ENCODE results near the gene CMSS1.

CMSS1 gene

GRCh38 chr3:99934975-99935797 is 117.5 kb downstream of the CMSS1 start:
- H3K4me1 ChIP-seq (ENCODE audit: control insufficient read depth, insufficient read depth, low read length) = peaks cover 40% of the 10 kb centered on the region
- no peaks in the 10 kb centered on the region for H3K27me3 ChIP-seq (ENCODE audit: control insufficient read depth, insufficient read depth, low read length)
- H3K36me3 ChIP-seq (ENCODE audit: control insufficient read depth, insufficient read depth, low read length) = no peaks in the 10 kb centered on the region
- H3K9me3 ChIP-seq (ENCODE audit: control insufficient read depth, low read length) = no peaks in the 10 kb centered on the region
- H3K9ac ChIP-seq (ENCODE audit: low read length) = peak overlapping the region; percentile 19
- no peak overlapping the region for H3K4me3 ChIP-seq (ENCODE audit: low read length)

GRCh38 chr3:99938270-99938911 is 120.7 kb downstream of the CMSS1 start:
- H3K27me3 ChIP-seq (ENCODE audit: control insufficient read depth, insufficient read depth, low read length) = no peaks in the 10 kb centered on the region
- no peaks in the 10 kb centered on the region for H3K9me3 ChIP-seq (ENCODE audit: control insufficient read depth, low read length)
- no peak overlapping the region for H3K9ac ChIP-seq (ENCODE audit: low read length)
- H3K36me3 ChIP-seq (ENCODE audit: control insufficient read depth, insufficient read depth, low read length) = no peaks in the 10 kb centered on the region
- H3K4me1 ChIP-seq (ENCODE audit: control insufficient read depth, insufficient read depth, low read length) = peaks cover 46% of the 10 kb centered on the region
- no peak overlapping the region for H3K4me3 ChIP-seq (ENCODE audit: low read length)

GRCh38 chr3:99939876-99940275 is 122.2 kb downstream of the CMSS1 start:
- peak overlapping the region; percentile 42 for H3K9ac ChIP-seq (ENCODE audit: low read length)
- H3K4me1 ChIP-seq (ENCODE audit: control insufficient read depth, insufficient read depth, low read length) = peaks cover 58% of the 10 kb centered on the region

GRCh38 chr3:99940350-99940749 is 122.7 kb downstream of the CMSS1 start:
- H3K27me3 ChIP-seq (ENCODE audit: control insufficient read depth, insufficient read depth, low read length) = no peaks in the 10 kb centered on the region
- H3K4me3 ChIP-seq (ENCODE audit: low read length) = no peak overlapping the region
- H3K4me1 ChIP-seq (ENCODE audit: control insufficient read depth, insufficient read depth, low read length) = peaks cover 59% of the 10 kb centered on the region
- H3K9ac ChIP-seq (ENCODE audit: low read length) = no peak overlapping the region
- no peaks in the 10 kb centered on the region for H3K9me3 ChIP-seq (ENCODE audit: control insufficient read depth, low read length)
- no peaks in the 10 kb centered on the region for H3K36me3 ChIP-seq (ENCODE audit: control insufficient read depth, insufficient read depth, low read length)

More at GRCh38 chr3:99939876-99940275, 122.2 kb downstream of the CMSS1 start:
- no peak overlapping the region for H3K4me3 ChIP-seq (ENCODE audit: low read length)
- H3K9me3 ChIP-seq (ENCODE audit: control insufficient read depth, low read length) = no peaks in the 10 kb centered on the region
- no peaks in the 10 kb centered on the region for H3K36me3 ChIP-seq (ENCODE audit: control insufficient read depth, insufficient read depth, low read length)
- no peaks in the 10 kb centered on the region for H3K27me3 ChIP-seq (ENCODE audit: control insufficient read depth, insufficient read depth, low read length)

- Histone ChIP-seq H3K9me3 (ENCODE audit: control insufficient read depth, low read length) (no peaks in the 10 kb centered on the region), H3K9ac (ENCODE audit: low read length) (no peak overlapping the region), H3K4me3 (ENCODE audit: low read length) (no peak overlapping the region), H3K4me1 (ENCODE audit: control insufficient read depth, insufficient read depth, low read length) (peaks cover 63% of the 10 kb centered on the region), H3K36me3 (ENCODE audit: control insufficient read depth, insufficient read depth, low read length) (no peaks in the 10 kb centered on the region), H3K27me3 (ENCODE audit: control insufficient read depth, insufficient read depth, low read length) (no peaks in the 10 kb centered on the region)
Observed at GRCh38 chr3:99941211-99941610, 123.5 kb downstream of the CMSS1 start.

- Histone ChIP-seq H3K4me1 (ENCODE audit: control insufficient read depth, insufficient read depth, low read length) (peaks cover 54% of the 10 kb centered on the region), H3K9ac (ENCODE audit: low read length) (peak overlapping the region; percentile 38), H3K36me3 (ENCODE audit: control insufficient read depth, insufficient read depth, low read length) (no peaks in the 10 kb centered on the region), H3K9me3 (ENCODE audit: control insufficient read depth, low read length) (no peaks in the 10 kb centered on the region), H3K4me3 (ENCODE audit: low read length) (no peak overlapping the region), H3K27me3 (ENCODE audit: control insufficient read depth, insufficient read depth, low read length) (no peaks in the 10 kb centered on the region)
Observed at GRCh38 chr3:99943931-99944761, 126.5 kb downstream of the CMSS1 start.

- Histone ChIP-seq H3K27me3 (ENCODE audit: control insufficient read depth, insufficient read depth, low read length) (no peaks in the 10 kb centered on the region), H3K4me3 (ENCODE audit: low read length) (no peak overlapping the region), H3K36me3 (ENCODE audit: control insufficient read depth, insufficient read depth, low read length) (no peaks in the 10 kb centered on the region), H3K9me3 (ENCODE audit: control insufficient read depth, low read length) (no peaks in the 10 kb centered on the region), H3K4me1 (ENCODE audit: control insufficient read depth, insufficient read depth, low read length) (peaks cover 48% of the 10 kb centered on the region), H3K9ac (ENCODE audit: low read length) (peak overlapping the region; percentile 38)
Observed at GRCh38 chr3:99945328-99945995, 127.8 kb downstream of the CMSS1 start.

- no peak overlapping the region for H3K9ac ChIP-seq (ENCODE audit: low read length)
- H3K4me1 ChIP-seq (ENCODE audit: control insufficient read depth, insufficient read depth, low read length) = peaks cover 45% of the 10 kb centered on the region
- no peaks in the 10 kb centered on the region for H3K27me3 ChIP-seq (ENCODE audit: control insufficient read depth, insufficient read depth, low read length)
- H3K4me3 ChIP-seq (ENCODE audit: low read length) = no peak overlapping the region
- H3K36me3 ChIP-seq (ENCODE audit: control insufficient read depth, insufficient read depth, low read length) = no peaks in the 10 kb centered on the region
- no peaks in the 10 kb centered on the region for H3K9me3 ChIP-seq (ENCODE audit: control insufficient read depth, low read length)
Observed at GRCh38 chr3:99947356-99947755, 129.7 kb downstream of the CMSS1 start.

GRCh38 chr3:99948467-99949089 is 130.9 kb downstream of the CMSS1 start:
- Histone ChIP-seq H3K27me3 (ENCODE audit: control insufficient read depth, insufficient read depth, low read length) (no peaks in the 10 kb centered on the region), H3K4me1 (ENCODE audit: control insufficient read depth, insufficient read depth, low read length) (peaks cover 51% of the 10 kb centered on the region)

GRCh38 chr3:99949956-99950670 is 132.5 kb downstream of the CMSS1 start:
- Histone ChIP-seq H3K4me1 (ENCODE audit: control insufficient read depth, insufficient read depth, low read length) (peaks cover 41% of the 10 kb centered on the region), H3K27me3 (ENCODE audit: control insufficient read depth, insufficient read depth, low read length) (no peaks in the 10 kb centered on the region), H3K9ac (ENCODE audit: low read length) (no peak overlapping the region), H3K9me3 (ENCODE audit: control insufficient read depth, low read length) (no peaks in the 10 kb centered on the region), H3K36me3 (ENCODE audit: control insufficient read depth, insufficient read depth, low read length) (no peaks in the 10 kb centered on the region), H3K4me3 (ENCODE audit: low read length) (no peak overlapping the region)

More at GRCh38 chr3:99948467-99949089, 130.9 kb downstream of the CMSS1 start:
- no peak overlapping the region for H3K4me3 ChIP-seq (ENCODE audit: low read length)
- H3K36me3 ChIP-seq (ENCODE audit: control insufficient read depth, insufficient read depth, low read length) = no peaks in the 10 kb centered on the region
- no peak overlapping the region for H3K9ac ChIP-seq (ENCODE audit: low read length)
- no peaks in the 10 kb centered on the region for H3K9me3 ChIP-seq (ENCODE audit: control insufficient read depth, low read length)

GRCh38 chr3:99950921-99951320 is 133.3 kb downstream of the CMSS1 start:
- no peaks in the 10 kb centered on the region for H3K36me3 ChIP-seq (ENCODE audit: control insufficient read depth, insufficient read depth, low read length)
- H3K9me3 ChIP-seq (ENCODE audit: control insufficient read depth, low read length) = no peaks in the 10 kb centered on the region
- H3K4me1 ChIP-seq (ENCODE audit: control insufficient read depth, insufficient read depth, low read length) = peaks cover 43% of the 10 kb centered on the region

More at GRCh38 chr3:99950921-99951320, 133.3 kb downstream of the CMSS1 start:
- Histone ChIP-seq H3K4me3 (ENCODE audit: low read length) (no peak overlapping the region), H3K27me3 (ENCODE audit: control insufficient read depth, insufficient read depth, low read length) (no peaks in the 10 kb centered on the region), H3K9ac (ENCODE audit: low read length) (no peak overlapping the region)
